NCI-H2029 (cell line): Measurements from ENCODE around the gene SNX8.
"Not testable (repeated sequence)": the region's sequence is repeated elsewhere in the genome, so short reads cannot be mapped to it uniquely, and the experiment has no call there.

Experiments used
- DNase-seq: peaks from one replicate; lab custom pipeline; 2025; lab: John Stamatoyannopoulos, UW

The SNX8 gene

GRCh38 chr7:2290877-2291276 lies 23.4 kb downstream of the SNX8 start:
- DNase-seq: no peak

- no peak for DNase-seq
Observed at GRCh38 chr7:2289621-2290020, 24.6 kb downstream of the SNX8 start.

- no peak for DNase-seq
Observed at GRCh38 chr7:2289111-2289586, 25.1 kb downstream of the SNX8 start.

GRCh38 chr7:2288503-2288902 lies 25.7 kb downstream of the SNX8 start:
- no peak for DNase-seq

- no peak for DNase-seq
Observed at GRCh38 chr7:2287745-2288144, 26.5 kb downstream of the SNX8 start.

- DNase-seq: no peak
Observed at GRCh38 chr7:2283074-2283473, 31.2 kb downstream of the SNX8 start.

- DNase-seq: no peak
Observed at GRCh38 chr7:2282185-2282751, 32.0 kb downstream of the SNX8 start.

GRCh38 chr7:2281541-2281940 lies 32.7 kb downstream of the SNX8 start:
- DNase-seq: no peak

GRCh38 chr7:2280424-2280823 lies 33.8 kb downstream of the SNX8 start:
- no peak for DNase-seq

- no peak for DNase-seq
Observed at GRCh38 chr7:2279896-2280295, 34.3 kb downstream of the SNX8 start.

GRCh38 chr7:2278026-2278425 lies 36.2 kb downstream of the SNX8 start:
- DNase-seq: no peak

- DNase-seq: no peak
Observed at GRCh38 chr7:2276107-2276506, 38.1 kb downstream of the SNX8 start.

GRCh38 chr7:2275101-2275500 lies 39.1 kb downstream of the SNX8 start:
- DNase-seq: no peak

GRCh38 chr7:2274666-2275065 lies 39.6 kb downstream of the SNX8 start:
- no peak for DNase-seq

- no peak for DNase-seq
Observed at GRCh38 chr7:2273866-2274265, 40.4 kb downstream of the SNX8 start.

GRCh38 chr7:2272031-2272430 lies 42.2 kb downstream of the SNX8 start:
- DNase-seq: no peak

GRCh38 chr7:2271273-2272026 lies 42.8 kb downstream of the SNX8 start:
- DNase-seq: no peak

GRCh38 chr7:2270495-2270894 lies 43.7 kb downstream of the SNX8 start:
- DNase-seq: no peak

- no peak for DNase-seq
Observed at GRCh38 chr7:2269991-2270460, 44.2 kb downstream of the SNX8 start.

GRCh38 chr7:2269089-2269990 lies 44.9 kb downstream of the SNX8 start:
- DNase-seq: not testable (repeated sequence)

- no peak for DNase-seq
Observed at GRCh38 chr7:2266911-2267310, 47.3 kb downstream of the SNX8 start.

- no peak for DNase-seq
Observed at GRCh38 chr7:2264158-2264557, 50.1 kb downstream of the SNX8 start.

GRCh38 chr7:2263176-2263575 lies 51.1 kb downstream of the SNX8 start:
- no peak for DNase-seq
